Activated T-cell treated with anti-CD3 and anti-CD28 coated beads for 1 hour (primary cell): Measurements from ENCODE around the gene UFSP2.
"Not testable (repeated sequence)": the region's sequence is repeated elsewhere in the genome, so short reads cannot be mapped to it uniquely, and the experiment has no call there.

Experiments used
- DNase-seq: peaks from one replicate; pipeline ENCODE4 v3.0.0-alpha.2; 2020; ENCODE audit warnings: low read depth

The UFSP2 gene

GRCh38 chr4:185383451-185383850 lies 42.3 kb downstream of the UFSP2 start:
- DNase-seq = no peak

DNA sequence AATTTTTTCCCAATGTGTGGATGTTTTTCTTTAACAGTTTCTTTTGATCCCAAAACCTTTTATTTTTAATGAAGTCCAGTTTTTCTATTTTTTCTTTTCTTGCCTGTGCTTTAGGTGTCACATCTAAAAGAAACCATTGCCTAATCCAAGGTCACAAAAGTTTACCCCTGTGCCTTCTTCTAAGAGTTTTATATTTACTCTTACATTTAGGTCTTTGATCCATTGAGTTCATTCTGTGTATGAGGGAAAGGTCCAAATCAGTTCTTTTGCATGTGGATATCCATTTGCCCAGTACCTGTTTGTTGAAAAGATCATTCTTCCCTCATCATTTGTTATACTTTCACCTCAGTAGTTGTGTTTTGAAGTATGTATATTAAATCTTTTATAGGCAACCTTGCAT lies 43.0 kb downstream of the UFSP2 start:
- no peak for DNase-seq

GRCh38 chr4:185381288-185382196 lies 44.2 kb downstream of the UFSP2 start:
- DNase-seq = no peak

DNA sequence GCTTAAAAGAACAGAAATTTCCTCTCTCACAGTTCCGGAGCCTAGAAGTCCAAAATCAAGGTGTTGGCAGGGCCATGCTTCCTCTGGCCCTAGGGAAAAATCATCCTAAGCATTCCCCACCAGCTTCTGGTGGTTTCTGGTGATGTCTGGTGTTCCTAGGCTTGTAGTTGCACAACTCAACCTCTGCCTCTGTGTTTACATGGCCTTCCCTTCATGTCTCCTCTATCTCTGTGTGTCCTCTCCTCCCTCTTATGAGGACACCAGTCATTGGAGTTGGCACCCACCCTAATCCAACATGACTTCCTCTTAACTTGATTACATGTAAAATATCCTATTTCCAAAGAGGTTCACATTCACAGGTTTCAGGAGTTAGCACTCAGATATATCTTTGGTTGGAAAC lies 45.4 kb downstream of the UFSP2 start:
- DNase-seq = no peak

DNA sequence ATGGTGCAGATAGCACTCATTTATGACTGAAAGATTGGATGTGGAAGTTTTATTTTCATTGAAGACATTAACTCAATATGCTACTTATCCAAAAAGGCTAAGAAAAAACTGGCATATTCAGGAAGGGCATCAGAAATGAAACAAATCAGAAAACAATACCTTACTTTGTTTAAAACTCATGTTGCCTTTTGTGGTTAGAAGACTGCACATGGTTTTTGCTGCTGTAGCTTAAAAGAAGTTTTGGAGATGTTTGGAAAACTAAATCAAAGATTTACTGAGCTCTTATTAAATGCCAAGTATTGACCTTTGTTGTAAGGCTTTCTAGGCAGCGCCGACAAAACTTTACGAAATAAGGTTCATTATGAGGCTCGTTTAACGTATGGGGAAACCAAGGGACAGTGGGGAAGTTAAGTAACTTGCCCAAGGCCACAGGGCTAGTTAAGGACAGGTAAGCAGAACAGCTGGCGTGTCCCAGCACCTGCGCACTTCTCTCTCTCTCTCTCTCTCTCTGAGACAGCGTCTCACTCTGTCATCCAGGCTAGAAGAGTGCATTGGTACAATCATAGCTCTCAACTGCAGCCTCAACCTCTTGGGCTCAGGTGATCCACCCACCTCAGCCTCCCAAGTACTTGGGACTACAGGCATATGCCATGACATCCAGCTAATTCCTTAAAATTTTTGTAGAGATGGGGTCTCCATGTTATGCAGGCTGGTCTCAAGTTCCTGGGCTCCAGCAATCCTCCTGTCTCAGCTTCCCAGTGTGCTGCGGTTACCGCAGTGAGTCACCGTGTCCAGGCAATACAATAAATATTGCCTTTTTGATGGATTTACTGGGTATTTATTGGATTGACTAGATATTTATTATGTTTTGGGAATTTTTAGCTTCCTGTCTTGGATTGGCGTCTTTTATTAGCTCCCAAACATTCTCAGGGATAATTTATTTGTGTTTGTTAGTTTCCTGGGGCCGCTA lies 46.2 kb downstream of the UFSP2 start:
- DNase-seq = no peak

DNA sequence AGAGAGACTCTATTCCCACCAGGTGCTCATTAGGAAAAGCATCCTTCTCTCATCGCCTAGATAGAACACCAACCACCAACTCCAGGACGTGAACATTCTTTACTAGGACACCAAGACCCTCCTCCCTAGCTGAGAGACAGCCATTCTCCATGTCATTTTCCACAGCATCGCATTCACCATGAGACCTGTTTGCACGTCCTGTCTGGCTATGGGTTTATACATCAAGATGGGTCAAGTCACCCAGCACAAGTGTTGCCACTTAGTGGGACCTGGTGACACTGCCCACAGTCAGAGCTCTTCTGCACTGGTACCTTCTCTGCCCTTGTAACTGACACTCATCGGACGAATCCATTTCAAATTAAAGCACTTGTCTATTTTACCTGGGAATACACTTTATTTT lies 47.5 kb downstream of the UFSP2 start:
- DNase-seq = no peak

DNA sequence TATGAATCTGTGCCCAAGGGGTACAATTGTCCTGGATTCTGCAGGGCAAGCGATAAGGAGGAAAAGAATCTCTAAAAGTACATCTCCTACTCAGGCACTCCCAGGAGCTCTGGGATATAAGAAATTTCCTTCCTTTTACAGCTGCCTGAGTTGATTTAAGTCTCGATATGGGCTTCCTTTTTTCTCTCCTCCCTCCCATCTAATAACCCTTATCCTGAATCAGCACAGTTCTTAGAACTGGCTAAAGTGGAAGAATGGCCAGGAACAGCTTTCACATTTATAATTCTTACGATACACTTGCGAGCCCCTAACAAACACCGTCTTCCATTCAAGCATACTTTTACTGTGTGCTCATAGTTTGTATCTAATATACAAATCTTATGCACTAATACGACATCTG lies 51.2 kb downstream of the UFSP2 start:
- no peak for DNase-seq

DNA sequence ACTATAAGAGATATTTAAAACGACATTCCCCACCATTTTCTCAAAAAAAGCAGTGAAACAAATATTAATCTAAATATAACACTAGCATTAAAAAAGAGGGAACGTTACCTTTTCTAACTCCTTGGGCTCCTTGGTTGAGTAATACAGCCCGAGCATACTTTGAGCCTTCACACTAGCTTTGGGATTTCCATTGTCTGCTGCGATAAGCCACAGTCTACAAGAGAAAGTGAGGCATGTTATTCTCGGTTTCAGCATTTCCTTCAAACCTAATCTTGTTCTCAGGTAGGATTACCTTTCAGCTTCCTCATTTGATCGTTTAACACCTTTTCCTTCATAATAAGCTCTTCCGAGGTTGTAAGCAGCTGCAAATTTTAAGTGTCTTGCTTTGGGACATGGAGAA lies 51.7 kb downstream of the UFSP2 start:
- no peak for DNase-seq

- DNase-seq = no peak
These were observed 54.1 kb downstream of the UFSP2 start for GRCh38 chr4:185371702-185372101.

DNA sequence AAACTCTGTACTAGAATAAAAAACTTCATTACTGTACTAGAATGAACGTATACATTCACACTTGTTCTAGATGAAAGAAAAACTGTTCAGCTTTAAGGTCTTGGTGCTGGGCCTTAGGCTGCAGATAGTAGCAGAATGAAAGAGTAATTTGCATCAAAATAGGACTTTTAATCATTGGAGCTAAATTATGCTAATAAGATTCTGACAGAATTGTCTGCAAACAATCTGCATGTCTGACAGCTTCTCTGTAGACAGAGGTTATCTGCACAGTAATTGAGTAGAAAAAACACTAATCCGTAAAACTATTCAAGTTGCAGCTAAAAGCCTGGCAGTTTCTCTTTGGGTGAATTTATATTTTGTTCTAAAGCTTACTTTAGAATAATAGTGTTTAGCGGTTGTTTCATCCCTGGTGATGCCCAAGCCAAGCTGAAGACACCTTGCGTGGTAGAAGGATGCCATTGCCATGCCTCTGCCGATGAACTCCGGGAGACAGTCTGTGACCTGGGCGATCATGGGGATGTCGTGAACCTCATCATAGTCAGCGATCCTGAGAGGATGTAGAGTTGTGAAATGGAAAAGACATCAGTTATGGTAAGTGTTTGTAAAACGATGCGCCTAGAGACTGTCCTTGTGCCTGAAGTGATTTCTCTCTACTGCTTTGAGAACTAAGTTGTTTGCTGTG lies 55.4 kb downstream of the UFSP2 start:
- no peak for DNase-seq

GRCh38 chr4:185369731-185370130 lies 56.0 kb downstream of the UFSP2 start:
- no peak for DNase-seq

DNA sequence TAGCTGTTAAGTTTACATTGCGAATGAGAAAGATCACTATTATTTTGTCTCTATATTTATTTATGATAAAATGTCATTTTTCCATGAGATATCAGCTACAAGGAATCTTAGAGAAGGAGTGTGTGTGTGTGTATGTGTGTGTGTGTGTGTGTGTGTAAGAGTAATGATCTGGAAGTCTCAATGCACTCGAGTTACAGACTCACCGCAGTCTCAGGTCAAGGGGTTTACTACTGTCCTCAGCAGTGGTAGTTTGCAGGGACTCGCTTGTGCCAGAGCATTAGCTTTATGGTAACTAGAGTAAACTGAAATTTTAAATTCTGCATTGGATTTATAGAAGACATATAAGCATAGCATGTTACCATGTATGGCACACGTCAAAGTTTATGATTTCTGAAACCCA lies 60.9 kb downstream of the UFSP2 start:
- no peak for DNase-seq

GRCh38 chr4:185363251-185363650 lies 62.5 kb downstream of the UFSP2 start:
- DNase-seq = no peak

- DNase-seq = not testable (repeated sequence)
These were observed 63.2 kb downstream of the UFSP2 start for GRCh38 chr4:185362570-185362969.

DNA sequence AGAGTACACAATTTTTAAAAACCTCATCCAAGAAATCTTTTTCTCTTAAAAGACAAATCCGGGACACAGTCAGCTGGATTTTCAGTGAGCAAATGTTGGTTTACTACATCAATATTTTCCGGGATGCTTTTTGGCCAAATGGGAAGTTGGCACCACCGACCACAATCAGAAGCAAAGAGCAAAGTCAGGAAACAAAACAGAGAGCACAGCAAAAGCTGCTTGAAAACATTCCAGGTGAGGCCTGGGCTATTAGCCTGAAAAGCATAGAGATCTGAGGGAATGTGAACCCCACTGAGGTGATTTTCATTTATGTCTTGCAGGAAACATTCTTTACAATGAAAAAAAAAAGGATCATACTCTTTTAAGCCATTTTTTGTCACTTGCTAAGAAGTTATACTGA lies 63.9 kb downstream of the UFSP2 start:
- no peak for DNase-seq

- DNase-seq = no peak
These were observed 65.9 kb downstream of the UFSP2 start for GRCh38 chr4:185359767-185360446.

DNA sequence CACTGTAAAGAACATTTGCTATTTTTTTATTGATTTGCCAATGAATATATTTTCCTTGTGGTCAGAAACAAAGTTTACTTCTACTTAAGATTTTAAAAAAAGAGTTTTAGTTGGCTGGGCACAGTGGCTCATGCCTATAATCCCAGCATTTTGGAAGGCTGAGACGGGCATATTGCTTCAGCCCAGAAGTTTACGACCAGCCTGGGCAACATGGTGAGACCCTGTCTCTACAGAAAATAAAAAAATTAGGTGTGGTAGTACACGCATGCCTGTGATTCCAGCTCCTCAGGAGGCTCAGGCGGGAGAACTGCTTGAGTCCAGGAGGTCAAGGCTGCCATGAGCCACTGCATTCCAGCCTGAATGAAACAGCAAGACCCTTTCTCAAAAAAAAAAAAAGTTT lies 66.8 kb downstream of the UFSP2 start:
- DNase-seq = no peak

DNA sequence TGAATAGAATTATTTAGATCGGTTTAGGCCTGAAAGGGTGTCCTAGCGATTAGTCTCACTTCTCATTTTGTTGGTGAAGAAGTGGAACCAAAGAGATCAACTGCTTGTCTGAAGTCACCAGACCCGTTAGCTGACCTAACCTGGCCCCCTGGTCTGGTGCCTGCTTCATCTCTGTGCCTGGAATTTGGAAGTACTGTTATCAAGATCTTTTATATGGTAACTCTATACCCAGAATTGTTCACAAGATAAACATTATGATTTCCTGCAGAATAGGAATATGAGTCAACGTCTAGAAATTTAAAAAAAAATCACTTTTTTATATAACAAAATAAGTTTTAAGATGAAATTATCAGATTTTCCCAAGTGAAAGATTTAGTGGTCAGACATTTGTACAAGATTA lies 67.2 kb downstream of the UFSP2 start:
- no peak for DNase-seq

GRCh38 chr4:185357733-185358440 lies 67.9 kb downstream of the UFSP2 start:
- no peak for DNase-seq

- DNase-seq = no peak
These were observed 68.6 kb downstream of the UFSP2 start for GRCh38 chr4:185357211-185357610.

DNA sequence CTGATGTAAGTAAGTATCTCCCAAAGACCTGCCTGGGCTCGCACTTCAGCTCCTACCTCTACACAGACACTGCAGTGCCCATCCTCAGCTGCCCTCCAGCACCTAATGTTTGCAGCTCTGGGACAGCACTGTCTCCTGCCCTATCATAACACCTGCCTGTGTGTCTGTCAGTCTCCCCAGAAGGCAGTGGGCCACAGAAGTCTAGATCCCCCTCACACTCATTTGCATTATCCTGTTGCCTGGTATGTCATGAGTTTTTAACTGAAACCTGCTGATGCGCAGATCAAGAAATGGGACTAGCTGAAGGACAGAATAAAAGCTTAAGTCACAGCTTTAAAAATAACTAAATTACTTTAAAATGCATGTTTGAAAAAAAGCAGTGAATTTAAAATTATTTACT lies 73.0 kb downstream of the UFSP2 start:
- no peak for DNase-seq
